KMS-11 (cell line): Measurements from ENCODE around the gene SORCS1.

Source experiments
- H2AFZ ChIP-seq: fragments of 200-600 bp; sonication (generic); 2 replicates; pipeline ENCODE4 v1.6.1; 2016; ENCODE audit warnings: antibody characterized with exemption, mixed run types, low read depth
- H3K27ac ChIP-seq: fragments of 200-600 bp; sonication (generic); 2 replicates; pipeline ENCODE4 v1.6.1; 2016; ENCODE audit warnings: mild to moderate bottlenecking, mixed run types
- H3K27me3 ChIP-seq: fragments of 200-600 bp; sonication (generic); 2 replicates; pipeline ENCODE4 v1.6.1; 2017; ENCODE audit warnings: mild to moderate bottlenecking, low read depth, mixed run types, moderate library complexity; ENCODE audit not compliant: insufficient read depth
- H3K36me3 ChIP-seq: fragments of 200-600 bp; sonication (generic); 2 replicates; pipeline ENCODE4 v1.6.1; 2017; ENCODE audit warnings: mild to moderate bottlenecking, mixed run types; ENCODE audit not compliant: insufficient read depth
- H3K4me1 ChIP-seq: fragments of 200-600 bp; sonication (generic); 2 replicates; pipeline ENCODE4 v1.6.1; 2016; ENCODE audit warnings: mild to moderate bottlenecking, low read depth, mixed run types; ENCODE audit not compliant: poor library complexity, severe bottlenecking
- H3K4me2 ChIP-seq: fragments of 200-600 bp; sonication (generic); 2 replicates; pipeline ENCODE4 v1.7.0; 2016; ENCODE audit warnings: mild to moderate bottlenecking, mixed run types
- H3K4me3 ChIP-seq: fragments of 200-600 bp; sonication (generic); IDR thresholded peaks from 2 replicates; pipeline ENCODE4 v1.6.1; 2017; ENCODE audit warnings: low read depth, low read length, mixed read lengths; ENCODE audit not compliant: insufficient read depth
- H3K79me2 ChIP-seq: fragments of 200-600 bp; sonication (generic); 2 replicates; pipeline ENCODE4 v1.6.1; 2016; ENCODE audit warnings: low read depth, mixed run types; ENCODE audit not compliant: insufficient read depth
- H3K9ac ChIP-seq: fragments of 200-600 bp; sonication (generic); 2 replicates; pipeline ENCODE4 v1.6.1; 2016; ENCODE audit warnings: mild to moderate bottlenecking, mixed run types
- H4K20me1 ChIP-seq: fragments of 200-600 bp; sonication (generic); 2 replicates; pipeline ENCODE4 v1.6.1; 2016; ENCODE audit warnings: mild to moderate bottlenecking, mixed run types; ENCODE audit not compliant: insufficient read depth
- TF ChIP-seq, protein P1 (sequence below): fragments of 200-600 bp; sonication (generic); conservative IDR thresholded peaks from 2 replicates; pipeline ENCODE4 v1.6.1; 2017; ENCODE audit warnings: low read depth, mild to moderate bottlenecking, antibody characterized with exemption, low read length, moderate library complexity, mixed read lengths

SORCS1 gene

GRCh38 chr10:106751091-106751490, 413.4 kb downstream of the SORCS1 start:
- Histone ChIP-seq H3K79me2 (no peaks in the 10 kb centered on the region), H3K4me3 (no peak overlapping the region), H3K27ac (no peak overlapping the region), H3K4me2 (no peak overlapping the region), H3K36me3 (no peaks in the 10 kb centered on the region), H3K4me1 (no peaks in the 10 kb centered on the region), H4K20me1 (no peaks in the 10 kb centered on the region), H2AFZ (no peak overlapping the region), H3K27me3 (no peaks in the 10 kb centered on the region), H3K9ac (no peak overlapping the region)
- TF ChIP-seq, protein P1, sequence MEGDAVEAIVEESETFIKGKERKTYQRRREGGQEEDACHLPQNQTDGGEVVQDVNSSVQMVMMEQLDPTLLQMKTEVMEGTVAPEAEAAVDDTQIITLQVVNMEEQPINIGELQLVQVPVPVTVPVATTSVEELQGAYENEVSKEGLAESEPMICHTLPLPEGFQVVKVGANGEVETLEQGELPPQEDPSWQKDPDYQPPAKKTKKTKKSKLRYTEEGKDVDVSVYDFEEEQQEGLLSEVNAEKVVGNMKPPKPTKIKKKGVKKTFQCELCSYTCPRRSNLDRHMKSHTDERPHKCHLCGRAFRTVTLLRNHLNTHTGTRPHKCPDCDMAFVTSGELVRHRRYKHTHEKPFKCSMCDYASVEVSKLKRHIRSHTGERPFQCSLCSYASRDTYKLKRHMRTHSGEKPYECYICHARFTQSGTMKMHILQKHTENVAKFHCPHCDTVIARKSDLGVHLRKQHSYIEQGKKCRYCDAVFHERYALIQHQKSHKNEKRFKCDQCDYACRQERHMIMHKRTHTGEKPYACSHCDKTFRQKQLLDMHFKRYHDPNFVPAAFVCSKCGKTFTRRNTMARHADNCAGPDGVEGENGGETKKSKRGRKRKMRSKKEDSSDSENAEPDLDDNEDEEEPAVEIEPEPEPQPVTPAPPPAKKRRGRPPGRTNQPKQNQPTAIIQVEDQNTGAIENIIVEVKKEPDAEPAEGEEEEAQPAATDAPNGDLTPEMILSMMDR: no peak

GRCh38 chr10:106746868-106747267, 417.6 kb downstream of the SORCS1 start:
- H3K27me3 ChIP-seq: no peaks in the 10 kb centered on the region
- no peaks in the 10 kb centered on the region for H3K79me2 ChIP-seq
- H3K4me1 ChIP-seq: no peaks in the 10 kb centered on the region
- no peak overlapping the region for H3K27ac ChIP-seq
- no peak overlapping the region for H3K4me2 ChIP-seq
- H3K4me3 ChIP-seq: no peak overlapping the region
- H2AFZ ChIP-seq: no peak overlapping the region
- no peaks in the 10 kb centered on the region for H4K20me1 ChIP-seq
- no peaks in the 10 kb centered on the region for H3K36me3 ChIP-seq
- TF ChIP-seq, protein P1: no peak
- H3K9ac ChIP-seq: no peak overlapping the region

- H3K9ac ChIP-seq: no peak overlapping the region
- no peak overlapping the region for H2AFZ ChIP-seq
- H3K27me3 ChIP-seq: no peaks in the 10 kb centered on the region
- TF ChIP-seq, protein P1: no peak
- no peak overlapping the region for H3K4me3 ChIP-seq
- peaks cover 18% of the 10 kb centered on the region for H3K4me1 ChIP-seq
- no peak overlapping the region for H3K27ac ChIP-seq
- no peak overlapping the region for H3K4me2 ChIP-seq
- H3K79me2 ChIP-seq: no peaks in the 10 kb centered on the region
- H3K36me3 ChIP-seq: no peaks in the 10 kb centered on the region
- H4K20me1 ChIP-seq: no peaks in the 10 kb centered on the region
Measured at GRCh38 chr10:106741006-106741530, 423.4 kb downstream of the SORCS1 start.

- H3K9ac ChIP-seq: no peak overlapping the region
- H2AFZ ChIP-seq: no peak overlapping the region
- H3K79me2 ChIP-seq: no peaks in the 10 kb centered on the region
- no peaks in the 10 kb centered on the region for H3K27me3 ChIP-seq
- no peak overlapping the region for H3K27ac ChIP-seq
- H3K4me3 ChIP-seq: no peak overlapping the region
- peaks cover 22% of the 10 kb centered on the region for H3K4me1 ChIP-seq
- H4K20me1 ChIP-seq: no peaks in the 10 kb centered on the region
- TF ChIP-seq, protein P1: no peak
- H3K4me2 ChIP-seq: no peak overlapping the region
- H3K36me3 ChIP-seq: no peaks in the 10 kb centered on the region
Measured at GRCh38 chr10:106740071-106740470, 424.4 kb downstream of the SORCS1 start.
